Stimulated activated CD8-positive, alpha-beta memory T cell treated with anti-CD3 and anti-CD28 coated beads, Interleukin-4, amount 100 ng/mL, for 4 hours (primary cell): ENCODE measurements around the gene POLRMT.
"Not testable (repeated sequence)": the region's sequence is repeated elsewhere in the genome, so short reads cannot be mapped to it uniquely, and the experiment has no call there.

Experiments
- DNase-seq, 2 donors: peaks; one replicate each; pipeline ENCODE4 v3.0.0-alpha.2; 2020; ENCODE audit warnings: low read depth in 2 of 2, low spot score in 1 of 2

POLRMT gene

DNA sequence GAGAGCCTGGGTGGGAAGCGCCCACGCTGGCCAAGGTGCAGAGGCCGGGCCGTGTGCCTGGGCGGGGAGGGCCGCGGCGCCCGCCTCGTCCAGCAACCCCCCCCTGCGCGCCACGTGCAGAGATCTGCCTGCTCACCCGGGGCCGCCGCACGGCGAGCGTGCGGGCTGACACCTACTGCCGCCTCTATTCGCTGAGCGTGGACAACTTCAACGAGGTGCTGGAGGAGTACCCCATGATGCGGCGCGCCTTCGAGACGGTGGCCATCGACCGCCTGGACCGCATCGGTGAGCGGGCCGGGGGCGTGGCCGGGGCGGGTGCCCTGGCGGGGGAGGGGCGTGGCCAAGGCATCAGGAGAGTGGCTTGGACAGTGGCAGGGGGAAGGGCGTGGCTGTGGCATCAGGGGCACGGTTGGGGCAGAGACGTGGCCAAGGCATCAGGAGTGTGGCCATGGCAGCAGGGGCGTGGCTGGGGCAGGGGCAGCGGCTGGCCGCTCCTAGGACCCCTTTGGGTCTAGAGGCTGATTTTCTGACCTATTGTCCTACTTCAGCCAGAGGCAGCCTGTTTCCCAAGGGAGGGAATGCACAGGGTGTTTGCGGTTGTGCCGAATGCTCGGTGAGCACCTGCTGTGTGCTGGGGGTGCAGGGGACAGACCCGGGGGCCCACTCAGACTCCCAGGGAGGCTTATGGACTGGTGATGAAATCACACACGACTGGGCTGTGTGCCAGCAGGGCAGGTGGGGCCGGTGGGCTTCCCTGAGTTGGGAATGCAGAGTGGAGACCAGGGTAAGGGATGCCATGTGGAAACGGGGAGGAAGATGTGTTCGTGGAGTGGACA lies 19.4 kb downstream of the POLRMT start:
- DNase-seq = no peak

DNA sequence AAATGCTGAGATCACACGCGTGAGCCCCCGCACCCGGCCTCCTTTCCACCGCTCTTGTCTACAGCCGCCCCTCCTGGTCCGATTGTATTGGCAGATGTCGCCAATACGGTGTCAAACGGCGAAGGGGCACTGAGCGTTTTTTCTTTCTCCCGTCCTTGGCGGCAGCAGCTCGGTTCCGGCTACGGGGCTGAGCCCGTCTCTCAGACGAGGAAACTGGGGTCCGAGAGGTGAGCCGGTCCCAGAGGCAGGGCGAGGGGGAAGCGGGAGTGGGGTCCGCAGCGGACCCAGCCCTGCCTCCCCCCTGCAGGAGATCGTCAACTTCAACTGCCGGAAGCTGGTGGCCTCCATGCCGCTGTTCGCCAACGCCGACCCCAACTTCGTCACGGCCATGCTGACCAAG lies 20.4 kb downstream of the POLRMT start:
- no peak for DNase-seq

- peak in 1 of 2 donors; percentile 54 for DNase-seq
Observed at GRCh38 chr19:611481-611868, 21.9 kb downstream of the POLRMT start.

DNA sequence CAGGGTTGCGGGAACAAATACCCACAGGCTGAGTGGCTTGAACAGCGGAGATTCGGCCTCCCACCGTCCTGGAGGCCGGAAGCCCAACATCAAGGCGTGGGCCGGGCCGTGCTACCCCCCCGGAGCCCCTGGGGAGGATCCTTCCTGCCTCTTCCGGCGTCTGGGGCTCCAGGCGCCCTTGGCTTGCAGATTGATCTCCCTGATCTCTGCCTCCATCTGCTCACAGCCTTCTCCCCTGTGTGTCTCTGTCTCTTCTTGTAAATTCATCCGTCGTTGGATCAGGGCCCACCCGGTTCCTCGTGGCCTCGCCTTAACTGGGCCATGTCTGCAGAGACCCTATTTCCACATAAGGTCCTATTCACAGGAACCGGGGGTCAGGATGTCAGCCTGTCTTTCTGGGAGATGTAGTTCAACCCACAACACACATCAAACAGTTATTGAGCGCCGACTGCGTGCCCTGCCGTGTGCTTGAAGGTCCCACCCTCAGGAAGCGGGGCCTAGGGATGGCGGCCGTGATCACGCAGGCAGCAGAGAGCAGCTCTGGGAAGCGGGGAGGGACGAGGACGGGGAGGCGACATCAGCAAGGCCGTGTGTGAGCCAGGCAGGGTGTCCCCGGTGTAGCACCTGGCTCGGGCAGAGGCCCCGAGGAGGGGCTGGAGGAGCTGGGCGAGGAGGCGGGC lies 22.4 kb downstream of the POLRMT start:
- DNase-seq = peak in 1 of 2 donors; percentile 32

DNA sequence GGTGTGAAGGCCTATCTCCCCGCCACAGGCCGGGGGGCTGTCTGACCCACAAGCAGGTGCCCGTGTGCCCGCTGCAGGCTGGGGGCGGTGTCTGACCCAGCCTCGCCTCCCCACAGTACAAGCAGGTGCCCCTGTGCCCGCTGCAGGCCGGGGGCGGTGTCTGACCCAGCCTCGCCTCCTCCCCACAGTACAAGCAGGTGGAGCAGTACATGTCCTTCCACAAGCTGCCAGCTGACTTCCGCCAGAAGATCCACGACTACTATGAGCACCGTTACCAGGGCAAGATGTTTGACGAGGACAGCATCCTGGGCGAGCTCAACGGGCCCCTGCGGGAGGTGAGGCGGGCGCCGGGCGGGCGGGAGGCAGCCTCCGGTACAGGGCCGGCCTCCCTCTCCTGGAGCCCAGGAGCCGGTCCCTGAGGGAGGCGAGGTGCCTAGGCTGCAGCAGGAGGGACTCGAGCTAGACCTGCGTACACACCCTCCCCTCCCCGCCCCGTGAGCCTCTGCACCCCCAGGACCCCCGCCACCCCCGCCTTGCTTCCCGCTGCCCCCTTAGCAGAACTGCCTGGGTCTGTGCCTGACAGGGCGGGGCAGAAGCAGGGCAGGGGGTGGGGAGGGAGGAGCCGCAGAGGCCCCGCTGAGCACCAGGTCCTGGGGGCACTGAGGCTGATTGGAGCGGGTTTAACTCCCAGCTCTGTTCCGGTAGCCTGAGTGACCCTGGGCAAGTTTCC lies 23.1 kb downstream of the POLRMT start:
- DNase-seq = no peak

- no peak for DNase-seq
Observed at GRCh38 chr19:609004-609346, 24.4 kb downstream of the POLRMT start.

DNA sequence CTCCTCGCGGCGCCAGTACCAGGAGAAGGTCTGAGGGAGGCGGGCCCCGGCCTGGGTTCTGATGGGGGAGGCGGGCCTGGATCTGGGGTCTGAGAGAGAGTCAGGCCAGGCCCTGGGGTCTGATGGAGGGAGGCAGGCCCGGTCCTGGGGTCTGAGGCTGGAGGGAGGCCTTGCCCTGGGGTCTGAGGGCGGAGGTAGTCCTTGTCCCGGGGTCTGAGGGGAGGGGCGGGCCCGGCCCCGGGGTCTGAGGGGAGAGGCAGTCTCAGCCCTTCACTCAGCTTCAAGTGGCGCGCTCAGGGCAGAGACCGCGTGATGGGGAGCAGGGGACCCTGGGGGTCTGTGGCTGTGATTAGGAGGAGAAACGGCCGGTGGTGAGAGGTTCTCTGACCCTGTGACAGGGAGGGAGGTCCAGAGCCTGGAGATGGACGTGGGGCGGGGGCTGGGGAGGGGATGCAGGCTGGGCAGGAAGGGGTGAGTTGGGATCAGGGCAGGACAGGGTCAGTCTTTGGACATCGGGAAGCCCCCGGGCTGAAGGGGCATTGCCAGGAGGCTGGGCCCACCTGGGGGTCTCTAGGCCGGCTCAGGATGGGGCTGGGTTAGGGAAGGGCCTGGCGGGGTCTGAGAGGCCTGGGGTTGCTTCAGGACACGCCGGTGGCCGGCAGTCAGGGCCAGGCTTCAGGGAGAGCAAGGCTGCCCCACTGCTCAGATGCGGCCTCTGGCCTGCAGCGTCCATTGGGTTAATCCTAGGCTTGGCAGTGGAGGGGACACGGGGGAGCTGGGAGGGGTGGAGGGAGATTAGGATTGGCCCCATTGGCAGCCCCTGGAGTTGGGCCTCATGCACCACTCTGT lies 25.0 kb downstream of the POLRMT start:
- no peak for DNase-seq

- no peak for DNase-seq
Observed at GRCh38 chr19:607301-608154, 25.8 kb downstream of the POLRMT start.

- DNase-seq = not testable (repeated sequence)
Observed at GRCh38 chr19:605061-605971, 28.0 kb downstream of the POLRMT start.

DNA sequence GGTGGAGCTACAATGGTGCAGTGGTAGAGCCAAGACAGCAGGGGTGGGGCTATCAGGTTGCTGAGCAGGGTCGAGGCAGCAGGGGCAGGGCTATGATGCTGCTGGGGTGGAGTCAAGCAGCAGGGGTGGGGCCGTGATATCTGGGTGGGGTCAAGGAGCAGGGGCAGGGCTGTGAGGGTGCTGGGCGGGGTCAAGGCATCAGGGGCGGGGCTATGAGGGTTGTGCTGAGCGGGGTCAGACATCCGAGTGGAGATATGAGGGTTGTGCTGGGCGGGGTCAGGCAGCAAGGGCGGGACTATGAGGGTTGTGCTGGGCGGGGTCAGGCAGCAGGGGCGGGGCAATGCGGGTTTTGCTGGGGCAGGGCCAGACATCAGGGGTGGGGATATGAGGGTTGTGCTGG lies 29.0 kb downstream of the POLRMT start:
- DNase-seq = no peak

DNA sequence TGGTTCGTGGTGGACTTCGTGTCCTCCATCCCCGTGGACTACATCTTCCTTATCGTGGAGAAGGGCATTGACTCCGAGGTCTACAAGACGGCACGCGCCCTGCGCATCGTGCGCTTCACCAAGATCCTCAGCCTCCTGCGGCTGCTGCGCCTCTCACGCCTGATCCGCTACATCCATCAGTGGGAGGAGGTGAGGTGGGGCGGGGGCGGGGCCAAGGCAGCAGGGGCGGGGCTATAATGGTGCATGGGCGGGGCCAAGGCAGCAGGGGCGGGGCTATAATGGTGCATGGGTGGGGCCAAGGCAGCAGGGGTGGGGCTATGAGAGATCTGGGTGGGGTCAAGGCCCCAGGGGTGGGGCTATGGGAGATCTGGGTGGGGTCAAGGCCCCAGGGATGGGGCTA lies 29.6 kb downstream of the POLRMT start:
- not testable (repeated sequence) for DNase-seq

- not testable (repeated sequence) for DNase-seq
Observed at GRCh38 chr19:603302-603639, 30.1 kb downstream of the POLRMT start.

DNA sequence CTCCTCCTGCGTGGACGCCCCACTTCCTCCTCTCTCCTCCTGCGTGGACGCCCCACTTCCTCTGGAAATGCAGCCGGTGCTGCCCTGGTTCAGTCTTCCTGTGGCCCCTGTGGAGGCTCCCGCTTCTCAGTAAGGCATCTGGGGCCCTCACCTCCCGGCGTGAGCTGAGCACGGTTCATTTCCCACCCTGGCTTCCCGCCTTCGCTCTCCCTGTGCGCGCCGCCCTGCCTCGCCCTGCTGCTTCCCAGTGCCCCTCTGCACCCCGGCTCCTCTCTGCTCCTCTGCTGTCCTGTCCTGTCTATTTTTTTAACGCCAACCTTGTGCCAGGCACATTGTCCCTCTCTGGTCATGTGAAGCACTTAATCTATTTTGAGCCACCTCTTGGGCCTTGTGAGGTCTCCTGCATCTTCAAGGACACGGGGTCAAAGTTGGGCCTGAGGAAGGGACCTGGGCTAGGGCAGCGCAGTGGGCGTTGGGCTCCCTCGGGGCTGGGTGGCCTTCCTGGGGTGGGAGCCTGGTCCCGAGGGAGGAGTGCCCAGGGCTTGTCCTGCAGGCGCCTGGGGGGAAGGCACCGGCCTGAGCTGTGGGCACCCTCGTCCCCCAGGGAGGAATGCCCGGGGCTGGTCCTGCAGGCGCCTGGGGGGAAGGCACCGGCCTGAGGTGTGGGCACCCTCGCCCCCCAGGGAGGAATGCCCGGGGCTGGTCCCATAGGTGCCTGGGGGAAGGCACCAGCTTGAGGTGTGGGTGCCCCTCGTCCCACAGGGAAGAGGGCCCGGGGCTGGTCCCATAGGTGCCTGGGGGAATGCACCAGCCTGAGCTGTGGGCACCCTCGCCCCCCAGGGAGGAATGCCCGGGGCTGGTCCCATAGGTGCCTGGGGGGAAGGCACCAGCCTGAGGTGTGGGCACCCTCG lies 30.7 kb downstream of the POLRMT start:
- DNase-seq = no peak

- DNase-seq = no peak
Observed at GRCh38 chr19:601790-602189, 31.5 kb downstream of the POLRMT start.

- DNase-seq = no peak
Observed at GRCh38 chr19:601310-601709, 32.0 kb downstream of the POLRMT start.

- DNase-seq = no peak
Observed at GRCh38 chr19:597406-598315, 35.7 kb downstream of the POLRMT start.

GRCh38 chr19:596263-596655 lies 37.1 kb downstream of the POLRMT start:
- no peak for DNase-seq
